ENCODE data around the gene SOX9.

Gene SOX9

DNA sequence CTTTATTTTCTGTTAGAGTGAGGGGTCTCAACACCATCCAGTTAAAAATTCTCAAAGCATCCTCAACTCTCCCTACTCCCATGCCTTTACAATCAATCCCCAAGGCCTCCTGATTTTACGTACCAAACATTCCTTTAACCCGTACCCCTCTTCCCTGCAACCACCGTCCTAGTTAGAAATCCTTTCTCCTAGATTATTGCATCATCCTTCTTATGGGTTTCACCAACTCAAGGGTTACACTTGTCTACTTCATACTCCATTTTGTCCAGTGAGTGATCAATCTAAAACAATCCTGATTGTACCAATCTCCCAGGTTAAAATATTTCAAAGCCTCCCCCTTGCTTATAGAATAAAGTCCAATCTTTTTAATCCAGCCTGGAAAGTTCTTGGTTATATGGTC is 24.7 kb downstream of the SOX9 start:
- Histone ChIP-seq H3K27me3 (peaks cover 0 to 4% of the 10 kb centered on the region in 2 donors), H3K4me1 (no peaks in the 10 kb centered on the region), H3K27ac (no peak overlapping the region), H3K9me3 (no peaks in the 10 kb centered on the region), H3K36me3 (no peaks in the 10 kb centered on the region), H3K4me3 (no peak overlapping the region)
- TF ChIP-seq, protein P1, sequence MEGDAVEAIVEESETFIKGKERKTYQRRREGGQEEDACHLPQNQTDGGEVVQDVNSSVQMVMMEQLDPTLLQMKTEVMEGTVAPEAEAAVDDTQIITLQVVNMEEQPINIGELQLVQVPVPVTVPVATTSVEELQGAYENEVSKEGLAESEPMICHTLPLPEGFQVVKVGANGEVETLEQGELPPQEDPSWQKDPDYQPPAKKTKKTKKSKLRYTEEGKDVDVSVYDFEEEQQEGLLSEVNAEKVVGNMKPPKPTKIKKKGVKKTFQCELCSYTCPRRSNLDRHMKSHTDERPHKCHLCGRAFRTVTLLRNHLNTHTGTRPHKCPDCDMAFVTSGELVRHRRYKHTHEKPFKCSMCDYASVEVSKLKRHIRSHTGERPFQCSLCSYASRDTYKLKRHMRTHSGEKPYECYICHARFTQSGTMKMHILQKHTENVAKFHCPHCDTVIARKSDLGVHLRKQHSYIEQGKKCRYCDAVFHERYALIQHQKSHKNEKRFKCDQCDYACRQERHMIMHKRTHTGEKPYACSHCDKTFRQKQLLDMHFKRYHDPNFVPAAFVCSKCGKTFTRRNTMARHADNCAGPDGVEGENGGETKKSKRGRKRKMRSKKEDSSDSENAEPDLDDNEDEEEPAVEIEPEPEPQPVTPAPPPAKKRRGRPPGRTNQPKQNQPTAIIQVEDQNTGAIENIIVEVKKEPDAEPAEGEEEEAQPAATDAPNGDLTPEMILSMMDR (IDR thresholded peaks at IDR 0.05): no peak
- no peak for DNase-seq
- intact Hi-C loops (cut with DNase I; ENCODE audit: low total_unique reads): no loop called here

GRCh38 chr17:72145962-72146361 is 25.1 kb downstream of the SOX9 start:
- peaks cover 0 to 1% (median 0%) of the 10 kb centered on the region in 4 donors for H3K4me1 ChIP-seq
- H3K9me3 ChIP-seq: no peaks in the 10 kb centered on the region
- H3K36me3 ChIP-seq: no peaks in the 10 kb centered on the region
- intact Hi-C loops (cut with DNase I; ENCODE audit: low total_unique reads): no loop called here
- TF ChIP-seq, protein P1 (IDR thresholded peaks at IDR 0.05): no peak
- H3K4me3 ChIP-seq: no peak overlapping the region
- H3K27me3 ChIP-seq: peaks cover 0 to 5% of the 10 kb centered on the region in 2 donors
- DNase-seq: no peak
- H3K27ac ChIP-seq: no peak overlapping the region

GRCh38 chr17:72146371-72146770 is 25.6 kb downstream of the SOX9 start:
- Histone ChIP-seq H3K4me1 (peaks cover 0 to 5% (median 0%) of the 10 kb centered on the region in 4 donors), H3K27me3 (peaks cover 0 to 5% of the 10 kb centered on the region in 2 donors), H3K9me3 (no peaks in the 10 kb centered on the region), H3K4me3 (no peak overlapping the region), H3K27ac (no peak overlapping the region), H3K36me3 (no peaks in the 10 kb centered on the region)
- intact Hi-C loops (cut with DNase I; ENCODE audit: low total_unique reads): no loop called here
- TF ChIP-seq, protein P1 (IDR thresholded peaks at IDR 0.05): no peak
- DNase-seq: no peak

- TF ChIP-seq, protein P1 (IDR thresholded peaks at IDR 0.05): no peak
- H3K9me3 ChIP-seq: no peaks in the 10 kb centered on the region
- H3K36me3 ChIP-seq: no peaks in the 10 kb centered on the region
- no peak overlapping the region for H3K27ac ChIP-seq
- no peak for DNase-seq
- intact Hi-C loops (cut with DNase I; ENCODE audit: low total_unique reads): no loop called here
- H3K27me3 ChIP-seq: peaks cover 0 to 5% of the 10 kb centered on the region in 2 donors
- H3K4me3 ChIP-seq: no peak overlapping the region
- H3K4me1 ChIP-seq: peaks cover 0 to 11% (median 3%) of the 10 kb centered on the region in 4 donors
These were observed 30.0 kb downstream of the SOX9 start for GRCh38 chr17:72150632-72151460.

DNA sequence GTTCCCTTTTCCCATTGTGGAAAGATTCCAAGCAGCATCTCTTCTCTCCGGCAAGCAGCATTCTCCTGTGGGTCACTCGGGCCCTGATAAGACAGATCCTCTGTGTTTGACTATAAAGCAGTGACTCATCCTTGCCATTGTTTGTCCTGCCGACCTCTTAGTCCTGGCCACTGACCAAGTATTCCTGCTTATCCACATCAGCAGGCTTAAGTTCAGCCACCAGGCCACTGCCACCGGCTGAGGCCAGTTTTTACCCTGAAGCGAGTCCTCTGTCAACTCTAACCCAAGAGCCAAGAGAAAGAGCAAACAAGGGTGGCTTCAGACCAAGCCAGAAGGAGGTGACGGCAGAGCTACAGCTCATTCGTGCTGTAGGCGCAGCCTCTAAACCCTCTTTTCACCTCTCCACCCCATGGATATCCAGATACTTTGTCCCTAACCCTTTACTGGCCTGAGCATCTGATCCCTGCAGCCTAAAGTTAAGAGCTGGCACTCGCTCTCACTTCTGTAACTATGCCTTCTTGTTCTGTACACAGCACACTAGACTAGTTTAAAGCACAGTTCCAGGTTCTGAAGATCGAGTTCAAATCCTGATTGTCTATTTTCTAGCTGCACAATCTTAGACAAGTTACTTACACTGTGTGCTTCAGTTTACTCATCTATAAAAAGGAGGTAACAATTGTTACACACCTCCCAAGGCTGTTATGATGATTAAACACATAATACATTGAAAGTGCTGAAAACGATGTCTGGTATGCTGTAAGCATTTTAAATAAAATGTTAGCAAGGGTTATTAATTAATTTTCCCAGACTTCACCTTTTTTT is 31.0 kb downstream of the SOX9 start:
- TF ChIP-seq, protein P1 (IDR thresholded peaks at IDR 0.05): no peak
- no peak overlapping the region for H3K4me3 ChIP-seq
- H3K27me3 ChIP-seq: peaks cover 0 to 5% of the 10 kb centered on the region in 2 donors
- H3K4me1 ChIP-seq: peaks cover 0 to 11% (median 3%) of the 10 kb centered on the region in 4 donors
- no peaks in the 10 kb centered on the region for H3K9me3 ChIP-seq
- intact Hi-C loops (cut with DNase I; ENCODE audit: low total_unique reads): no loop called here
- no peaks in the 10 kb centered on the region for H3K36me3 ChIP-seq
- H3K27ac ChIP-seq: no peak overlapping the region
- DNase-seq: no peak

Measured in tibial artery (tissue), 4 donors.